Mesenteric fat pad (tissue), 1 donor: ENCODE data around the gene TMEM132E. TPM values are rescaled to one million over a fixed set of nuclear protein-coding genes. Genes with fewer than 3 reads are reported as not detected.

ENCODE experiments used
- DNase-seq: peaks from one replicate; pipeline ENCODE4 v3.0.0-alpha.2; 2020; ENCODE audit warnings: low spot score
- total RNA-seq: library from RNA; stranded (reverse); fragmentation: NEBNext Ultra II Directional; extraction: Animal tissue kit (Norgen Biotek cat#: 25700); gene quantifications from one replicate; pipeline ENCODE4 v1.2.1, GENCODE V29; 2021
- donor health status: DM: yes; HTN: yes; CAD: no.

The TMEM132E gene
- total RNA-seq, 1 donor from 2014 or later = 0.16 TPM

GRCh38 chr17:34628879-34629278 lies 49.5 kb downstream of the TMEM132E start:
- DNase-seq = no peak

DNA sequence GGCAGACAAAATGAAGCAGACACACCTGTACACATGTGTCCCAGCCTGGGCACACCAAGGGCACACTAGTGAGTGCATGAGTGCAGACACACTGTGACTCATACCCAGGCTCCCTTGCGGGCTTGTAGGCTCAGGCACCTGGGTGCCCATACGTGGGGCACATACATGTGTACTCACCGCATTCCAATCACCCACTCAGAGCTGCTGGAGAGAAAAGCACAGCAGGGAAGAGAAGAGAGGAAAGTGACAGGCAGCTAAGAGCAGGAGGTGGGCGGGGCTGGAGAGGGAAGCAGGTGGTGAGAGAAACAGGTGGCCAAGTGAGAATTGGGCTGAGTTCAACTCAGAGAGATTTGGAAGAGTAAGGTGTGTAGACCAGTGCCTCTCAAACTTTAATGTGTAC lies 54.0 kb downstream of the TMEM132E start:
- DNase-seq = no peak

- DNase-seq = no peak
These were observed 54.4 kb downstream of the TMEM132E start for GRCh38 chr17:34633760-34634159.

DNA sequence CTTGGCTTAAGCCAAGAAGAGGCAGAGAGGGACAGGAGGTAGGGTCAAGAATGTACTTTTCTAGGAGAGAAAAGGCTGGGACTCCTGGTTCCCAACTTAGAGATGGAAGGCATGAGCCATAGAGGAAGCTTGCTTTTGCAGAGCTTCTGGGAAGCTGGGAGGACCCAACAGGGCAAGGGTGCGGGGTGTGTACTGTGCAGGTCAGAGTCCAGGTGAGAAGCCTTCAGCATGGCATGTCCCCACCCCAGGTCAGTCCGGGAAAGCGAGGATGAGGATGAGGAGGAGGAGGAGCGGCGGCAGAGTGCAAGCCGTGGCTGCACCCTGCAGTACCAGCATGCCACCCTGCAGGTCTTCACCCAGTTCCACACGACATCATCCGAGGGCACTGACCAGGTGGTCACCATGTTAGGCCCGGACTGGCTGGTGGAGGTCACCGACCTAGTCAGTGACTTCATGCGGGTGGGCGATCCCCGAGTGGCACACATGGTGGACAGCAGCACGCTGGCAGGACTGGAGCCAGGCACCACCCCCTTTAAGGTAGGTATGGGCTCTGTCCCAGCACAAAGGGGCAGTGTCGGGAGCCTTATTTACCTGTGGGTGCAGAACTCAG lies 55.3 kb downstream of the TMEM132E start:
- no peak for DNase-seq

GRCh38 chr17:34635876-34636275 lies 56.5 kb downstream of the TMEM132E start:
- DNase-seq = no peak

GRCh38 chr17:34637041-34637547 lies 57.7 kb downstream of the TMEM132E start:
- no peak for DNase-seq

GRCh38 chr17:34637548-34638525 lies 58.5 kb downstream of the TMEM132E start:
- DNase-seq = no peak

GRCh38 chr17:34638526-34639260 lies 59.3 kb downstream of the TMEM132E start:
- no peak for DNase-seq

DNA sequence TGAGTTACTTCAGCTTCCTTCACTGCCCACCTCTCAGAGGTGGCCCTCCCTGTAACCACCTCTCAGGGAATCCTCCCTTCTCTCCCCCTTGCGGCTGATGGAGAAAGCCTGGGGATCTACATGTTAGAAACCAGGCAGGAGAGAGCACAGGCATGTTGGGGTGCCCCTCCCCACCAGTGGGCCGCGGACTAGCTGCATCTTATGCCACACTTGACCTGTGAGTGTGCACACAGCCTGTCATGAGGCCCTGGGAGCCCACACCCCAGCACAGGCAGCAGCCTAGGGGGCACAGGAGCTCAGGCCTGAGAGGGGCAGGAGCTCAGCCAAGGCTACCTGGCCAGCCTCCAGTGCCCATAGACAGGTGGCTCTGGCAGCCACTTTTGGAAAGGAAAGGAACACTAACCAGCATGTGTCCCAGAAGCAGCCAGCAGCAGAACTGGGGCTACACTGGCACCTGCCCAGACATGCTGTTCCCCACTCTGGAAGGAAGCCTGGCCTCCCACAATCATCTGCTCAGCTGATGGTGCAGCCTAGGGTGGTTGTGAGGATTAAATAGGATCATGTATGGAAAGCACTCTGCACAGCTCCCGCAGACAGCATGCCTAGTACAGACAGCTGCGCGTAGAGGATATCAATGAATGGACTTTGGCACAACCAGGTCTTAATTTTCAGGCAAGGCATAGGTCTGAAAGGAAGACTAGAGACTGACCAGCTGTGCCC lies 60.5 kb downstream of the TMEM132E start:
- no peak for DNase-seq

DNA sequence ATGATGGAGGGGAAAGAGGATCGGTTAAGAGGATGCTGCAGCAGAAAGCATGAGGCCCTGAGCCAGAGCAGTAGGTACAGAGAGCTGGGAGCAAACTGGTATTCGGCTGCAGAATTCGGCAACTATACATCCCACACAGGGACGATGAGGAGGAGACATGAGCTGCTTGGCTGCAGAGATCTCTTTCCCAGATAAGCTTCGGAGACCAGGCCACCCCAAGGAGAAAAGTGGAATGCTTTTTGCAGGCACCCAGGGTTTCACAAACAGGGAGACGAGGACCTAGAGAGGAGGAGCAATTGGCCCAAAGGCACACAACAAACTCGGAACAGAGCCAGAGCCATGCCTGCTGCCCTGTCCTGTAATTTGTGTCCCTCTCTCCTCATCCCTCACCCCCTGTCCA lies 62.0 kb downstream of the TMEM132E start:
- DNase-seq = no peak

DNA sequence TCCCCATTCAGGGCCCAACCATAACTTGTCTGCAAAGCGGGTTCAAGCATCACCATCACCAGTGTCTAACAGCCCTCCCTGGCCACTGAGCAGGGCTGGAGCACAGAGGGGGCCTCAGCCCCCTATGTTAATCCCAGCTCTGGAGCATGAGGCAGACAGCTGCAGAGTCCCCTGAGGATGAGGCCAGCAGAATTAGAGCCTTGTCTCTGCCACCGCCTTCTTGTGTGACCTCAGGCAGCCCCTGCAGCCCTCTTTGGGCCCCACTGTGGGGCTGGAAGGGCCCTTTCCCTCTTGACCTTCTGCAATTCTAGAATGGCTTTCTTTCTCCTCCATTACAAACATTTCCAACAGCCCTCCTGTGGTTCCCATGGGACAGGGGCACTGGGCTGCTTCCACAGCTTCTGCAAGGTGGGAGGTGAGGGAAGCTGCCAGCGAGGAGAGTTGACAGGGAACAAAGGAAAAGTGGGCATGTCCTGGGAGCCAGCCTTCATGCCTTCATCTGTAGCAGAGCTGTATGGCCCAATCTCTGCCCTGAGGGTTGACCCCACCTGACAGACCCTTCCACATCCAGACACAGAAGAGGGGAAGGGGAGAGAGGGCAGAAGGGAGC lies 65.7 kb downstream of the TMEM132E start:
- DNase-seq = no peak

DNA sequence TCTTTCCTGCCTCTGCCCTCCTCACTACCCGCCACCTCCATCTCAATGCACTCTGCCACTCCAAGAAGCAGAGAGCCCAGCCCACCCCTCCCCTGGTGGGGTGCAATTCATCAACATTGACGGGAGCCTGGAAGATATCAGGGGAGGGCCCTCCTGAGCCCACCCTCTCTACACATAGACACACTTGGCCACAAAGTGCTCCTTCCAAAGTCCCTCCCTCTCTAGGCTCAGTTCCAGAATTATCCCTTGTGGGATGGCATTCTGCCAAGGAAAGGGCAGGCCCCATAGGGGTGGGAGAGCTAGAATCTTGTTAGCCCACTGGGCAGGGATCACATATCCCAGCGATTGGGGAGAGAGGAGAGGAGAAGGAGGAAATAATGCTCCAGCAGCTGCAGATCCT lies 66.2 kb downstream of the TMEM132E start:
- no peak for DNase-seq

- DNase-seq = no peak
These were observed 68.1 kb downstream of the TMEM132E start for GRCh38 chr17:34647511-34647910.

DNA sequence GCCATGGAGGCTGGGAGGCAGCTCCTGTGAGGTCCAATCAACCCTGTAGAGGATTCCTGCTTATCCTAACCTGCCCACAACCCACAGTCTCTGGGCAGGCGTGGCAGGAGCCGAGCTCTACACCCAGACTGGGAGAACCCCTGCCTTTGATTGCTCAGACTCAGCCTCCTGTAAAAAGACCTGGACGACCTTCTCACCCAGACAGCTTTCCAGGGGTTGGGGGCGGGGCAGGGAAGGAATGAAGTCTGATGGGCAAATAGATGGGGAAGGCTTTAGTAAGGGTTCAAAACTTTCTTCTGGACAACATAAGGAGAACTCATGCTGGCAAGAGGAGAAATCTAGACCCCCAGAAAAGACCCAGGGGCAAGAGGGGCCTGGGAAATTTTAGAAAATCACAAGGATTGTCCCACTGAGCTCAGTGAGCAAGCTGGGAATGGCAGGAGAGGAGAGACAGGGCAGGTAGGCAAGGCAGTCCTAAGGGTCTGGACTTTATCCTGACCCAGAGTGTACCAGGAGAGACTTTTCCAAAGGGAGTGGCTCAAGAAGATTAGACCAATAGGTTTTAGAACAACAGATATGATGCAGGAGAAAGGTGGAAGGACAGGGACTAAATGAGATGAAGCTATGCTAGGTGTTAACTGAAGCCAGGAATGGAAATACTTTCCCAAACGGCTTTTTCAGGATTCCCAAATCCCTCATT lies 70.8 kb downstream of the TMEM132E start:
- DNase-seq = no peak

GRCh38 chr17:34651402-34651811 lies 72.0 kb downstream of the TMEM132E start:
- DNase-seq = no peak

GRCh38 chr17:34652021-34652555 lies 72.7 kb downstream of the TMEM132E start:
- no peak for DNase-seq

- no peak for DNase-seq
These were observed 74.1 kb downstream of the TMEM132E start for GRCh38 chr17:34653511-34653910.

DNA sequence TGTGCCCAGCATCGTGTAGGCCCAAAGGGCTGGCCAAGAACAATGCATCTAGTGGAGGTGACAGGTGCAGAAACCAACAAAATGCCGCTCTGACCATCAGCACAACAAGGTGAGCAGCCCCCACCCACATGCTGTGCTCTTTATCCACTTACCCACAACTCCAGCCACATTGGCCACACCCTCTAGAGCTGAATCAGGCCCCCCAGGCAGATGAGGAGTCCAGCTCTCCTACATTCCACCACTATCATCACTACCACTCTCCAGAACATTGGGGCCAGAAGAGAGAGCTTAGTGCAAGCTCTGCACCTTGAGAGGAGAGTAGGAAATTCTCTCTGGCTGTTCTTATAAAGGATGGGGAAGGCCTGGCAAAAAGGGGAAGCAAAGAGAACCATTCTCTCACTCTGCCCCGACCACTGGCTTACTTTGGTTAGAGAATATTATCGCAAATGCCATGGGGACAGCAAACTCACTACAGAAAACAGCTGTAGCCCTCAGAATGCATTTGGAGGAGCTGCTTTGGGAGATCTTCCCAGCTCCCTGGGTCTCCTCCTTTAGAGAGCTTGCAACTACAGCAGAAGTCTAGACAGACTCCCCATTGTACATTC lies 75.0 kb downstream of the TMEM132E start:
- DNase-seq = no peak

GRCh38 chr17:34654881-34655276 lies 75.5 kb downstream of the TMEM132E start:
- DNase-seq = no peak
